IPS-18c (cell line): ENCODE data around the gene KLHL22.

Source experiments
- H3K4me3 ChIP-seq: 2 replicates; pipeline ENCODE4 v1.7.0; 2013; ENCODE audit warnings: low read depth, mild to moderate bottlenecking, low read length, moderate library complexity; ENCODE audit not compliant: insufficient read depth
- H3K9me3 ChIP-seq: one replicate; pipeline ENCODE4 v1.6.1; 2013; ENCODE audit warnings: mild to moderate bottlenecking, low read length, moderate library complexity; ENCODE audit not compliant: control insufficient read depth, insufficient read depth

The KLHL22 gene

GRCh38 chr22:20442485-20443284 lies 52.9 kb downstream of the KLHL22 start:
- H3K4me3 ChIP-seq = no peak overlapping the region
- H3K9me3 ChIP-seq = no peaks in the 10 kb centered on the region

DNA sequence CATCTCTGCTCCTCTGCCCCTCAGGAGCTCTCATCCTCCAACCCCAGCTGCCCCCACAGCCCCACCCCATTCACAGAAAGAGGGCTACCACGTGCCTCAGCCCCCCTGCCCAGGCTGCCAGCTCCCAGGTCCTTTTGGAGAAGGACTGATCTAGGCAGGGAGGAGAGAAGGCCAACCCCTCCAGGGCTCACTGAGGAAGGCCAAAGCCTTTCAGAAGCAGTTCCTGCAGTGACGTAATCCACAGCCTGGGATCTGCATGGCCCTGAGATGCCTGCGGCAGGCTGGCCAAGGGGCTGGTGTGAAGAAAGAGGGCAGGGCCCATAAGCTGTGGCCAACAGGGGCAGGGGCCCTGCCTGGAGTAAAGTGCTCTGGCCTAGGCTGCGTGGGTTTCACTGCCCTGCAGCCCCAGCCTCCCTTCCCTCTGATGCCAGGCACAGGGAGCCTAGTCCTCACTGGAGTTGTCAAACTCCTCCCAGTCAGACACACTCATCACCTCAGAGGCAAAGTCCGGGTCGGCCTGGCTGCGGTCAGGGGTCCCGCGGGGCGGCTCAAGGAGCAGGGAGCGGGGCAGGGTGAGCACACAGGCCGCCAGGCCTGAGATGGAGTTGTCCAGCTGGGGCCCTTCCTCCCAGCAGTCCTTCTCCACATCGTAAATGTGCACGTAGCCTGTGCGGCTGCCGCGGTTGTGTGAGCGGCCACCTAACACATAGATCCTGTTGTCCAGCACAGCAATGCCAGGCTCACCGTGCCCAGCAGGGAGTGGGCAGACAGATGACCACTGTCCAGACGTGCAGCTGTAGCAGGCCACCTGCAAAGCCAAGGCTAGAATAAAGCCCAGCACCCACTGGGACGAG lies 53.7 kb downstream of the KLHL22 start:
- no peaks in the 10 kb centered on the region for H3K9me3 ChIP-seq
- H3K4me3 ChIP-seq = no peak overlapping the region

DNA sequence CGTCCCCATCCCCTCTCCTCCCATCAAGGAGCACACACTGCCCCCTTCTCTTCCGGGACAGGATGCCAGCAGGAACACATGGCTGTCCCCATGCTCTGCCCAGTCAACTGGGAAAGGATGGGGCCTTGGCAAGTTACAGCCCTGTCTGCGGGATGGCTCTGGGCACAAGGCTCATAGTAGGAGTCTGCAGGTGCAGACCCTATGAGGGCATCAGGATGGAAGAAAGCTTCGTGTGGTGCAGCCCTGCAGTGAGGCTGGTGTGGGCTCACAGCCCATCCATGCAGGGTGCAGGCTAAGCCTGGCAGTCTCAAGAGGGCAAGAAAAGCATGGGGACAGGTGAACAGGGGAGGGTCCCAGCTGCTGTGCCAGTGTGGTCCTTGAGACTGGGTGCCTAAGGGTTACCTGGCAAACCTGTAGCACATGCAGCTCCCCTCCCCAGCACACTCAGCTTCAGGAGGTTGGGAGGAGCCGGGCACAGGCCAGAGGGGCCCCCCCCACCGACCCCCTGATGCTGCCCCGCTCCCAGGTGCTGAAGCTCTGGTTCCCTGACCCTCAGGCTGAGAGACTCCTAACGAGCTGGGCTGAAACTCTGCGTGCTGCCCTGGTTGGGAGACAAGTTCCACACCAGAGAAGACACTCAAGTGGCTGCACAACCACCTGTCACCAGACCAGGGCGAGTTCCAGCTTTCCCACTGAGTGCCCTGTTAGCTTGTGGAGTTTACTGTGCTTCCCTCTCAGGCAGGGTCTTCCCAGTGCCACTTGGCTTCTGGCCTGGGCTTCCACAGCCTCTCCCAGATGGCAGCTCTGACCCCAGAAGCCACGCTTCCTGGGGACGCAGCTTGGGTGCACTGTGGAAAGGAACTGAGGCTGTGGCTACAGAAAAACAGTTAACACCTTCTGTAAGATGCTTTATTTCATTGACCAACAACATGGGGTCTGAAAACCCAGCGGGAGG lies 54.7 kb downstream of the KLHL22 start:
- no peak overlapping the region for H3K4me3 ChIP-seq
- no peaks in the 10 kb centered on the region for H3K9me3 ChIP-seq

DNA sequence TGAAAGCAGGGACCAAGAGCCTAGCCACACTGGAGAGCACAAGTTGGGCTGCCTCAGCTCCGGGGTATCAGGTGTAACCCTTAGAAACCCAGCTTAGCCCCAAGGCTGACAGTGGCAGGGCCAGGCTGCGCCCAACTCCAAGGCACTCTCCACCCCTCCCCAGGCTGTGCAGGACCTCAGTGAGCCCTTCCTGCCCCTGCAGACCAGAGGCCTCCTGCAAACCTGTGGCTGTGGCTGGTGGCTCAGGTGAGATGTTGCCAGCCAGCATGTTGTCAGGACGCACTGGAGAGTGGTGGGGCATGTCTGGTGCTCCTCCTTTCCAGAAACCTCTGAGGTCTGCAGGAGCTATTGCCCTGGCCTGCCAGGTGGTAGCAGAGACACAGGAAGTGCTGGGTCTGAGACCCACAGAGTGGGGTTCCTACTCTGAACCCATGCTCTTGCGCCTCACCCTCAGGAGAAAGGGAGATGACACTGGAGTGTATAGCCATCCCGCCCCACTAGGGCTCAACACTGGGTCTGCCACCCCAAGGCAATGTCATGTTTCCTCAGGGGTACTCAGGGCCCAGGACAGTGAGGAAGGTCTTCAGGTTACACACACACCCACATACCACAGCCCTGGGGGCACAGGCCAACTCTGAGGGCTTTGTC lies 55.5 kb downstream of the KLHL22 start:
- Histone ChIP-seq H3K4me3 (no peak overlapping the region), H3K9me3 (no peaks in the 10 kb centered on the region)

GRCh38 chr22:20439556-20439927 lies 56.1 kb downstream of the KLHL22 start:
- no peaks in the 10 kb centered on the region for H3K9me3 ChIP-seq
- no peak overlapping the region for H3K4me3 ChIP-seq

- Histone ChIP-seq H3K9me3 (no peaks in the 10 kb centered on the region), H3K4me3 (no peak overlapping the region; the same call in 1 of the 2 replicates)
Observed at GRCh38 chr22:20438678-20439492, 56.7 kb downstream of the KLHL22 start.

DNA sequence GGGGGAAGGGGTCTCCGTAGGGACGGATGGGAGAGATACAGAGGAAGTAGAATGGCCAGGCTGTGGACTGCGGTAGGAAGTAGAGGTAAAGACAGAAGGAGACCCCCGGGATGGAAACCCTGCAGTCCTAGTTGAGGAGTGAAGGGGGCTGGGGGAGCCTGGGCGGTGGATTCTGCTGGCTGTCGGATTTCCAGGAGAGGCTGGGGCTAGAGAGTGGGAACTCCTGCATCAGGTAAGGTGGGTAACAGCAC lies 57.2 kb downstream of the KLHL22 start:
- Histone ChIP-seq H3K4me3 (peak overlapping the region; percentile 58), H3K9me3 (no peaks in the 10 kb centered on the region)

- peak within 1 kb of the TSS; percentile 65 for H3K4me3 ChIP-seq
Observed at GRCh38 chr22:20437613-20438426, 57.8 kb downstream of the KLHL22 start, which contains the start of gene SCARF2. Gene SCARF2, minus strand, starts transcription at chr22:20437825. Its CDS starts 71 bp downstream, at chr22:20437754.

DNA sequence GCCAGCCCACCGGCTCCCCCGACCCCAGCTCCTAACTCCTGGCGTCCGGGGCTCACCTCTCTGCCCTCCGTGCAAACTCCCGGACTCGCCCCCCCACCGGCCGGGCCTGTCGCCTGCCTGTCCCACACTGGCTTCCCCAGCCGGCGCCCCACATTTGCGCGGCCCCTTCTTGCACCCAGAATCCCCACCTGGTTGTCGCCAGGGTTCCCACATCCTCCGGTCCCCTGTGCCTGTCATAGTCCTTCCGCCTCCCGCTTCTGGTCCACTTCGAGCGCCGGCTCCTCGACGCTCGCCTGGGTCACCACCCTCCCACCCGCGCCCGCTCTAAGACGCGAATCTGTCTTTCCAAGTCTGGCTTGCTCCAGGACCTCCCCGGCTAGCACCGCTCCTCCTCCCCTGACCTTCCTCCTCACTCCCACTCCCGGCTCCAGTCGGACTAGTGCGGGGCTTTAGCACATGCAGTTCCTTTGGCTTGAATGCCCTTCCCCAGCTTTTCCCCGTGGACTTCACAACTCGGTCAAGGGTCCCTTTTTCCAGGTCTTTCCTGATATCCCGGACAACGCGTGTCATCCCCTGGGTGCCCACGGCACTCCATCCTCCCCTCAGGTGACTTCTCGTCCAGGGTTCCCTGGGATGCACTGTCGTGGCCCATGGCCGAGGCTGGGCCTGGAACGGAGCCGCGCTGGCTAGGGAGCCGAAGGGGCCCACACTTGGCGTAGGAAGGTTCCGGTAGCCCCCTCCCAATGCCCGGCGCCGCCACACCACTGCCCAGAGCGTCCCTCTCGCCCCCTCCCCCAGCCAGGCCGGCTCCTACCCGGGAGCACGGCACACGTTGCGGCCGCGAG lies 58.6 kb downstream of the KLHL22 start:
- peak overlapping the region; percentile 65 for H3K4me3 ChIP-seq
- no peaks in the 10 kb centered on the region for H3K9me3 ChIP-seq

More at GRCh38 chr22:20437613-20438426, 57.8 kb downstream of the KLHL22 start, which contains the start of gene SCARF2:
- no peaks in the 10 kb centered on the region for H3K9me3 ChIP-seq

DNA sequence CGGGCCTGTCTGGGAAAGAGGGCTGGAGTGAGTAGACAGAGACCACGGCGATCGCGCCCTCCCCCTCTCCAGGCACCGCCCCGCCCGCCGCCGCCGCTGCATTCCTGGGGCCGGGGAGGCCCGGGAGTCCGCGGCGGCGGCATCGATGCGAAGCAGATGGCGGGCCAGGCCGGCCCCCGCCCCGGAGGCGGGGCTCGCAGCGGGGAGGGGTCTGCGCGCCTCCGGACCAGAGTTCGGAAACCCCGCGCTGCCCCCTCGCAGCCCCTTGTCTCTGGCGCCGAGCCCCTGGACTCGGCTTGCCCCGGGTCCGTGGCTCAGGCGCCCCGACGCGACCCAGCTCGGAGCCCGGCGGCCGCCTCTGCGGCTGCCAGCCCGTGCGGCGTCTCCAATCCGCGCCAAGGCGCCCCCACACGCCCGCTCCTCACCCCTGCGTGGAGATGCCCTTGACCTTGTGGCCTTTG lies 59.3 kb downstream of the KLHL22 start:
- Histone ChIP-seq H3K4me3 (peak overlapping the region; percentile 65), H3K9me3 (no peaks in the 10 kb centered on the region)

DNA sequence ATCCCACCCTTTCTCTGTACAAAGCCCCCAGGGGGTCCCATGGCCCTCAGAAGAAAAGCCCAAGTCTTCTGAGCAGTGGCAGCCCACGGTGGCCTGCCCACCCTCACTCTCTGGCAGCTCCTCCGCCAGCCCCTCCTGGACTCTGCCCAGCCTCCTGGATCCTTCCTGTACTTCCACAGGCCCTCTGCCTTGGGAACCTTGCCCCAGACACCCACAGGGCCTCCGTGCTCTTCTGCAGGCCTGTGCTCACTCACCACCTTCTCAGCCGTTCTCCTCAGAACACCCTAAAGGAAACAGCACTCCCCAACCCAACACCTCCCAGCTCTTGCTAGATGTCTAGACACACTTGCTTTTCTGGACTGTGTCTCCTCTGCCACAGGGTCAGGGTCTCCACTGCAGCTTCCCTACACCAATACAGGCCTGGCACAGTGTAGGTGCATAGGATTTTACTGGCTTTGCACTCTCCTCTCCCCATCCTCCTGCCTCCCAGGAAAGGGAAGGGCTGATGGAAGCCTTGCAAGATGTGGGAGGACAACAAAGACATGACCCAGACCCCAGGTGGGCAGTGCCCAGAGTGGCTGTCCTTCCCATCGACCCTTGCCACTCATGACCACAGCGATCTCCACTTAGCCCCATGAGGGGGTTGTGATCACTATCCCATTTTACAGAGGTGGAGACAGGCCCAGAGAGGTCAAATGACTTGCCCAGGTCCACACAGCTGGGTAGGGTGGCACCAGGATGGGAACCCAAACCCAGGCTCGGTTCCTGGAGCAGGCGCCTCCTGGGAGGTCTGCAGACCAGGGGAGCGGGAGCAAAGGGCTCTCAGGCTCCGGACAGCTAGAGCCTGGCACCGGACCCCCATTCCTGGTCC lies 59.9 kb downstream of the KLHL22 start:
- H3K9me3 ChIP-seq = no peaks in the 10 kb centered on the region
- H3K4me3 ChIP-seq = peak overlapping the region; percentile 65

- no peak overlapping the region for H3K4me3 ChIP-seq
- H3K9me3 ChIP-seq = no peaks in the 10 kb centered on the region
Observed at GRCh38 chr22:20434773-20435172, 60.8 kb downstream of the KLHL22 start.

DNA sequence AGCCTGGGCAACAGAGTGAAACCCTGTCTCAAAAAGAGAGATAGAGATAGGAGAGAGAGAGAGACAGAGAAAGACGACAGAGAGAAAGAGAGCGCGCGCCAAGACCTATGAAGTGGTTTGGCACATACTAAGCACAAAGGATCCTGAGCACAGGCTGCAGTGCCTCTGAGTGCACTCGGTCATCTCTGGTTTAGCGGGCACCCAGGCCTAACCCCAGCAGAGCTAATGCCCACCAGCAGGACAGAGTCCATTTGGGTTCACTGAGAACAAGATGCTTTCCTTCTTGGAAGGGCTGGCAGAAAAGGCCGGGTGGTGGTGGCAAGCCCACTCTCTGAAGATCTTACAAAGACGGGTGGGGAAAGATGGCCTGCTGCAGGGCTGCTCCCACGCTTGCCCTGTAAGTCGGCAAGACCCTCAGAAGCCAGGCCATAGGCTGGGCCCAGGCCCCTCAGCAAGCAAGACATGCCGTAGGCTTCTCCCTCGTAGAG lies 61.3 kb downstream of the KLHL22 start:
- Histone ChIP-seq H3K4me3 (no peak overlapping the region), H3K9me3 (no peaks in the 10 kb centered on the region)
